Hepatocyte (in vitro differentiated cells): ENCODE results near the gene FXYD6.

Source experiments
- CTCF ChIP-seq: fragments of 200-600 bp; sonication (generic); IDR thresholded peaks from 2 replicates; pipeline ENCODE4 v1.5.1; 2016; ENCODE audit warnings: antibody characterized with exemption, mild to moderate bottlenecking; ENCODE audit not compliant: poor library complexity
- EZH2 ChIP-seq: fragments of 200-600 bp; sonication (generic); IDR thresholded peaks from 2 replicates; pipeline ENCODE4 v1.6.1; 2016; ENCODE audit warnings: antibody characterized with exemption, mild to moderate bottlenecking, borderline replicate concordance
- EZH2phosphoT487 ChIP-seq: fragments of 200-600 bp; sonication (generic); IDR thresholded peaks from one replicate; pipeline ENCODE4 v1.6.1; 2018; ENCODE audit warnings: antibody characterized with exemption, mild to moderate bottlenecking, low read depth, moderate library complexity; ENCODE audit not compliant: unreplicated experiment, severe bottlenecking

- no peak for TF ChIP-seq CTCF
- TF ChIP-seq EZH2: no peak
- no peak for TF ChIP-seq EZH2phosphoT487
Measured at GRCh38 chr11:117835576-117835975, 40.9 kb downstream of the FXYD6 start.
